Measurements from ENCODE around the gene GRIP1.

GRIP1 gene

DNA sequence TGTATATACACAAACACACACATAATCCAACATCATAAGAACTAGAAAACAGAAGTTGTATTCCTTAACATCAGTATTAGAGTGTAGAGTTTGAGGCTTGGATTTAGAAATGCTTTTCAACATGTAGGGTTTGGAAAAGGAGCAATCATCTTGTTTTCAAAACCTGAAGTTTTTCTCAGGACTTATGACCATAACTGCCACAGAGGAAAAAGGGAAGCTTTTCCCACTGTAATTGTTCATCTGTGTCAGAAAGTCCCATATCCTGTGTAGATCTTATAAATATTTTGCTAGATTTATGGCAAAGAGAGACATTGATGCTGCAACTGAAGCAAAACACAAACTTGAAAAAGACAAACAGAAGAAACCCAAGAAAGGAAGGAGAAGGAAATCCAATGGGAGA lies 115.7 kb downstream of the GRIP1 start:
- Histone ChIP-seq H3K36me3 (ENCODE audit: control insufficient read depth, insufficient read depth, low read length) (no peaks in the 10 kb centered on the region), H3K9ac (no peak overlapping the region), H3K27me3 (ENCODE audit: control insufficient read depth, insufficient read depth, low read length) (no peaks in the 10 kb centered on the region), H3K79me2 (no peaks in the 10 kb centered on the region), H3K27ac (no peak overlapping the region), H2AFZ (no peak overlapping the region), H3K9me3 (ENCODE audit: control insufficient read depth, low read length) (no peaks in the 10 kb centered on the region), H3K4me1 (no peaks in the 10 kb centered on the region), H3K4me2 (ENCODE audit: low read length) (no peak overlapping the region), H3K4me3 (ENCODE audit: low read depth, low read length) (no peak overlapping the region)
- TF ChIP-seq, protein P1, sequence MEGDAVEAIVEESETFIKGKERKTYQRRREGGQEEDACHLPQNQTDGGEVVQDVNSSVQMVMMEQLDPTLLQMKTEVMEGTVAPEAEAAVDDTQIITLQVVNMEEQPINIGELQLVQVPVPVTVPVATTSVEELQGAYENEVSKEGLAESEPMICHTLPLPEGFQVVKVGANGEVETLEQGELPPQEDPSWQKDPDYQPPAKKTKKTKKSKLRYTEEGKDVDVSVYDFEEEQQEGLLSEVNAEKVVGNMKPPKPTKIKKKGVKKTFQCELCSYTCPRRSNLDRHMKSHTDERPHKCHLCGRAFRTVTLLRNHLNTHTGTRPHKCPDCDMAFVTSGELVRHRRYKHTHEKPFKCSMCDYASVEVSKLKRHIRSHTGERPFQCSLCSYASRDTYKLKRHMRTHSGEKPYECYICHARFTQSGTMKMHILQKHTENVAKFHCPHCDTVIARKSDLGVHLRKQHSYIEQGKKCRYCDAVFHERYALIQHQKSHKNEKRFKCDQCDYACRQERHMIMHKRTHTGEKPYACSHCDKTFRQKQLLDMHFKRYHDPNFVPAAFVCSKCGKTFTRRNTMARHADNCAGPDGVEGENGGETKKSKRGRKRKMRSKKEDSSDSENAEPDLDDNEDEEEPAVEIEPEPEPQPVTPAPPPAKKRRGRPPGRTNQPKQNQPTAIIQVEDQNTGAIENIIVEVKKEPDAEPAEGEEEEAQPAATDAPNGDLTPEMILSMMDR (IDR thresholded peaks at IDR 0.05), result no peak

DNA sequence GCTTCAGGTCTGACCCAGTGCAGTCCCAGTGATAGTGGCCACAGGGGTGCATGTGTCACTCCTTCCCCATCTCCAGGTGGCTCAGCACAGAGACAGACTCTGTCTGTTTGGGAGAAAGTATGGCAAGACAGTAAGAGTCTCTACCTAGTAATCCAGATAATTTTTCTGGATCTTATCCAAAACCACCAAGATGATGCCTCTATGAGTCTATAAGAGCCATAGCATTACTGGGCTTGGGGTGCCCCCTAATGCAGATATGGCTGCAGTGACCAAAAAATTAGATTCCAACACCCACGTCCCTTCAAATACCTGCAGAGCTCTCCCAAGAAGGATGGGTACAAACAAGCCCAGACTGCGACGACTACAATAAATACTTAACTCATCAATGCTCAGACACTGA lies 123.8 kb downstream of the GRIP1 start:
- H3K79me2 ChIP-seq, result peaks cover 8% of the 10 kb centered on the region
- H3K9me3 ChIP-seq (ENCODE audit: control insufficient read depth, low read length), result no peaks in the 10 kb centered on the region
- no peaks in the 10 kb centered on the region for H3K36me3 ChIP-seq (ENCODE audit: control insufficient read depth, insufficient read depth, low read length)
- H3K4me1 ChIP-seq, result peaks cover 4% of the 10 kb centered on the region
- H3K4me3 ChIP-seq (ENCODE audit: low read depth, low read length), result no peak overlapping the region
- no peak overlapping the region for H3K27ac ChIP-seq
- no peak overlapping the region for H3K4me2 ChIP-seq (ENCODE audit: low read length)
- TF ChIP-seq, protein P1 (IDR thresholded peaks at IDR 0.05), result no peak
- H3K27me3 ChIP-seq (ENCODE audit: control insufficient read depth, insufficient read depth, low read length), result no peaks in the 10 kb centered on the region
- H3K9ac ChIP-seq, result no peak overlapping the region
- H2AFZ ChIP-seq, result no peak overlapping the region

DNA sequence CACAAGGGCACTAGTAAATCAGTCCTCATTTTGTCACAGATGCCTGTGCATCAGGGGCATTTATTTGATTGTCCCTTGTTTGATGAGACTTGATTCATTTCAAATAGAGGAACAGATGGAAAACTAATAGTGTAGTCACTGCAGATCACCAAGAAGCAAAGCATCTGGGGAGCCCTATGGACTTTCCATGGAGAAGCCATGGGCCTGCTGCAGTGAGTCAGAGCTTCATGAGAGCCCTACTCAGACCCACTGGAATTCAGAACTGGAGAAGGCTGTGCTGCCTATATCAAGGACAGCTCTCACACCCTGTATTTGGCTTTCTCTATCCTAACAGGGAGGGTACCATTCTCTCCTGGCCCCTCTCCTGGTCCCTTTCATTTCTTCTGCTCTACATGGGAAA lies 126.2 kb downstream of the GRIP1 start:
- peaks cover 8% of the 10 kb centered on the region for H3K79me2 ChIP-seq
- peaks cover 9% of the 10 kb centered on the region for H3K4me1 ChIP-seq
- H2AFZ ChIP-seq, result no peak overlapping the region
- no peaks in the 10 kb centered on the region for H3K9me3 ChIP-seq (ENCODE audit: control insufficient read depth, low read length)
- H3K4me3 ChIP-seq (ENCODE audit: low read depth, low read length), result no peak overlapping the region
- no peak overlapping the region for H3K9ac ChIP-seq
- H3K27me3 ChIP-seq (ENCODE audit: control insufficient read depth, insufficient read depth, low read length), result no peaks in the 10 kb centered on the region
- H3K4me2 ChIP-seq (ENCODE audit: low read length), result no peak overlapping the region
- no peaks in the 10 kb centered on the region for H3K36me3 ChIP-seq (ENCODE audit: control insufficient read depth, insufficient read depth, low read length)
- no peak overlapping the region for H3K27ac ChIP-seq
- TF ChIP-seq, protein P1 (IDR thresholded peaks at IDR 0.05), result no peak

DNA sequence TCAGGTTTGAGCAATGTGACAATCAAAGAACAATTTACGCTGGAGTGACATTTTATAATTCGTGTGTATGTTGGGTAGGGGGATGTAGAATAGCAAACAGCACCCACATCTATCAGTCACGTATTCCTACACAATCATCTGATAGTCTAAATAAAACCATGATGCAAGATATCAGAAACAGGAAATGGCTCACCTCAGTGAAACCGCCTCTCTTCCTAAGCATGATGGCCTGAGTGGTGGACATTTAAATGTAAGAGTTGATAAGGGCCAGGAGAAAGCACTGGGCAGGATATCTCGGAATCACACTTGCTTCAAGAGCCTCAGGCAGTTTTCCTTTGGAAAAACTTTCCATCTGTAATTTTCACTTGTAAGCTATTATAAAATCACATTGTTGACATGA lies 128.2 kb downstream of the GRIP1 start:
- H2AFZ ChIP-seq, result no peak overlapping the region
- peaks cover 9% of the 10 kb centered on the region for H3K4me1 ChIP-seq
- H3K9ac ChIP-seq, result no peak overlapping the region
- no peak overlapping the region for H3K4me2 ChIP-seq (ENCODE audit: low read length)
- H3K27ac ChIP-seq, result no peak overlapping the region
- peaks cover 8% of the 10 kb centered on the region for H3K79me2 ChIP-seq
- no peaks in the 10 kb centered on the region for H3K27me3 ChIP-seq (ENCODE audit: control insufficient read depth, insufficient read depth, low read length)
- no peaks in the 10 kb centered on the region for H3K9me3 ChIP-seq (ENCODE audit: control insufficient read depth, low read length)
- no peak overlapping the region for H3K4me3 ChIP-seq (ENCODE audit: low read depth, low read length)
- TF ChIP-seq, protein P1 (IDR thresholded peaks at IDR 0.05), result no peak
- H3K36me3 ChIP-seq (ENCODE audit: control insufficient read depth, insufficient read depth, low read length), result no peaks in the 10 kb centered on the region

DNA sequence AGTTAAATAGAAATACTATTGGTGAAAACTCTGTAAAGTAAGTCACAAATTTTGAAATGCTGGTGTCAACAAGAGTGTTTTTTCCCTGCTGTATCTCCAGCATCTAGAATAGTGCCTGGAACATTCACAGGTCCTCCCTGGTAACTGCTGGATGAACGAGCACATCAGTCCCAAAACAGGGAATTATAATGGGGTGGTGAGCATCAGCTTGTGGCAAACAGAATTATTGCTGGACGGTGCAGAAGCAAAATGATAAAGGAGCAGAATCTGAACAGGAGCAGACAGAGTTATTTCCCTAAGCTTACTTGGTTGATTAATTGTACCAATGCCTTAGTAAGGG lies 129.9 kb downstream of the GRIP1 start:
- Histone ChIP-seq H3K27me3 (ENCODE audit: control insufficient read depth, insufficient read depth, low read length) (no peaks in the 10 kb centered on the region), H3K27ac (no peak overlapping the region), H3K9ac (no peak overlapping the region), H3K36me3 (ENCODE audit: control insufficient read depth, insufficient read depth, low read length) (no peaks in the 10 kb centered on the region), H3K4me1 (peaks cover 9% of the 10 kb centered on the region), H3K4me3 (ENCODE audit: low read depth, low read length) (no peak overlapping the region), H3K79me2 (peaks cover 2% of the 10 kb centered on the region), H3K4me2 (ENCODE audit: low read length) (no peak overlapping the region), H3K9me3 (ENCODE audit: control insufficient read depth, low read length) (no peaks in the 10 kb centered on the region), H2AFZ (no peak overlapping the region)
- TF ChIP-seq, protein P1 (IDR thresholded peaks at IDR 0.05), result no peak

Measured in parathyroid adenoma (tissue), 2 donors.